IPS-15b (cell line): ENCODE results near the gene GABBR2.

ENCODE experiments used
- H3K27me3 ChIP-seq: one replicate; pipeline ENCODE4 v1.6.1; 2013; ENCODE audit warnings: low read length; ENCODE audit not compliant: control insufficient read depth, insufficient read depth
- H3K36me3 ChIP-seq: one replicate; pipeline ENCODE4 v1.6.1; 2013; ENCODE audit warnings: low read length; ENCODE audit not compliant: control insufficient read depth, insufficient read depth
- H3K4me1 ChIP-seq: one replicate; pipeline ENCODE4 v1.6.1; 2013; ENCODE audit warnings: mild to moderate bottlenecking, low read length; ENCODE audit not compliant: control insufficient read depth, insufficient read depth
- H3K4me3 ChIP-seq: one replicate; pipeline ENCODE4 v1.5.1; 2013; ENCODE audit warnings: low read depth, low read length
- H3K9ac ChIP-seq: one replicate; pipeline ENCODE4 v1.6.1; 2013; ENCODE audit warnings: low read depth, mild to moderate bottlenecking, low read length
- H3K9me3 ChIP-seq: one replicate; pipeline ENCODE4 v1.6.1; 2013; ENCODE audit warnings: mild to moderate bottlenecking, low read length; ENCODE audit not compliant: control insufficient read depth, insufficient read depth

The GABBR2 gene

GRCh38 chr9:98494852-98495251 lies 213.9 kb downstream of the GABBR2 start:
- H3K9me3 ChIP-seq, result no peaks in the 10 kb centered on the region
- H3K4me1 ChIP-seq, result no peaks in the 10 kb centered on the region
- no peaks in the 10 kb centered on the region for H3K36me3 ChIP-seq
- H3K9ac ChIP-seq, result no peak overlapping the region
- no peak overlapping the region for H3K4me3 ChIP-seq
- H3K27me3 ChIP-seq, result no peaks in the 10 kb centered on the region

- Histone ChIP-seq H3K36me3 (no peaks in the 10 kb centered on the region), H3K9me3 (no peaks in the 10 kb centered on the region), H3K27me3 (no peaks in the 10 kb centered on the region), H3K4me3 (no peak overlapping the region), H3K9ac (no peak overlapping the region), H3K4me1 (no peaks in the 10 kb centered on the region)
These were observed 216.9 kb downstream of the GABBR2 start for GRCh38 chr9:98491828-98492227.

- Histone ChIP-seq H3K27me3 (no peaks in the 10 kb centered on the region), H3K9me3 (no peaks in the 10 kb centered on the region), H3K9ac (no peak overlapping the region), H3K36me3 (no peaks in the 10 kb centered on the region), H3K4me1 (no peaks in the 10 kb centered on the region), H3K4me3 (no peak overlapping the region)
These were observed 217.5 kb downstream of the GABBR2 start for GRCh38 chr9:98491231-98491651.

GRCh38 chr9:98488571-98489312 lies 220.0 kb downstream of the GABBR2 start:
- Histone ChIP-seq H3K27me3 (no peaks in the 10 kb centered on the region), H3K9ac (no peak overlapping the region), H3K4me1 (no peaks in the 10 kb centered on the region), H3K4me3 (no peak overlapping the region), H3K36me3 (no peaks in the 10 kb centered on the region), H3K9me3 (no peaks in the 10 kb centered on the region)

GRCh38 chr9:98485706-98486105 lies 223.0 kb downstream of the GABBR2 start:
- Histone ChIP-seq H3K9ac (no peak overlapping the region), H3K4me3 (no peak overlapping the region), H3K36me3 (no peaks in the 10 kb centered on the region), H3K4me1 (no peaks in the 10 kb centered on the region), H3K27me3 (no peaks in the 10 kb centered on the region), H3K9me3 (no peaks in the 10 kb centered on the region)

GRCh38 chr9:98484162-98484561 lies 224.6 kb downstream of the GABBR2 start:
- H3K4me1 ChIP-seq, result no peaks in the 10 kb centered on the region
- H3K4me3 ChIP-seq, result no peak overlapping the region
- H3K9me3 ChIP-seq, result no peaks in the 10 kb centered on the region
- no peaks in the 10 kb centered on the region for H3K27me3 ChIP-seq
- H3K36me3 ChIP-seq, result no peaks in the 10 kb centered on the region
- no peak overlapping the region for H3K9ac ChIP-seq

GRCh38 chr9:98482226-98482625 lies 226.5 kb downstream of the GABBR2 start:
- Histone ChIP-seq H3K4me1 (no peaks in the 10 kb centered on the region), H3K4me3 (no peak overlapping the region), H3K27me3 (no peaks in the 10 kb centered on the region), H3K9ac (no peak overlapping the region), H3K36me3 (no peaks in the 10 kb centered on the region), H3K9me3 (no peaks in the 10 kb centered on the region)

- no peak overlapping the region for H3K9ac ChIP-seq
- no peaks in the 10 kb centered on the region for H3K9me3 ChIP-seq
- H3K36me3 ChIP-seq, result no peaks in the 10 kb centered on the region
- H3K27me3 ChIP-seq, result no peaks in the 10 kb centered on the region
- H3K4me3 ChIP-seq, result no peak overlapping the region
- no peaks in the 10 kb centered on the region for H3K4me1 ChIP-seq
These were observed 227.1 kb downstream of the GABBR2 start for GRCh38 chr9:98481676-98482075.

- Histone ChIP-seq H3K4me1 (no peaks in the 10 kb centered on the region), H3K9ac (no peak overlapping the region), H3K9me3 (no peaks in the 10 kb centered on the region), H3K27me3 (no peaks in the 10 kb centered on the region), H3K36me3 (no peaks in the 10 kb centered on the region), H3K4me3 (no peak overlapping the region)
These were observed 228.5 kb downstream of the GABBR2 start for GRCh38 chr9:98479967-98480847.

- no peak overlapping the region for H3K9ac ChIP-seq
- H3K4me1 ChIP-seq, result no peaks in the 10 kb centered on the region
- H3K9me3 ChIP-seq, result no peaks in the 10 kb centered on the region
- H3K4me3 ChIP-seq, result no peak overlapping the region
- H3K36me3 ChIP-seq, result no peaks in the 10 kb centered on the region
- no peaks in the 10 kb centered on the region for H3K27me3 ChIP-seq
These were observed 229.3 kb downstream of the GABBR2 start for GRCh38 chr9:98479449-98479848.

- H3K9me3 ChIP-seq, result no peaks in the 10 kb centered on the region
- H3K4me3 ChIP-seq, result no peak overlapping the region
- H3K27me3 ChIP-seq, result no peaks in the 10 kb centered on the region
- no peaks in the 10 kb centered on the region for H3K4me1 ChIP-seq
- no peak overlapping the region for H3K9ac ChIP-seq
- no peaks in the 10 kb centered on the region for H3K36me3 ChIP-seq
These were observed 230.9 kb downstream of the GABBR2 start for GRCh38 chr9:98477884-98478283.

- no peaks in the 10 kb centered on the region for H3K36me3 ChIP-seq
- H3K9me3 ChIP-seq, result no peaks in the 10 kb centered on the region
- no peaks in the 10 kb centered on the region for H3K4me1 ChIP-seq
- H3K4me3 ChIP-seq, result no peak overlapping the region
- no peaks in the 10 kb centered on the region for H3K27me3 ChIP-seq
- H3K9ac ChIP-seq, result no peak overlapping the region
These were observed 236.5 kb downstream of the GABBR2 start for GRCh38 chr9:98472216-98472615.
